HUES64 (cell line): Measurements from ENCODE around the gene ARF1.

Experiments
- H3K27ac ChIP-seq: 2 replicates; pipeline ENCODE4 v1.7.0; 2013; ENCODE audit warnings: low read depth, low read length, inconsistent platforms
- H3K27me3 ChIP-seq: 2 replicates; pipeline ENCODE4 v1.6.1; 2013; ENCODE audit warnings: mild to moderate bottlenecking, low read length; ENCODE audit not compliant: insufficient read depth
- H3K36me3 ChIP-seq: 2 replicates; pipeline ENCODE4 v1.6.1; 2013; ENCODE audit warnings: mild to moderate bottlenecking, low read length; ENCODE audit not compliant: insufficient read depth
- H3K4me1 ChIP-seq: 2 replicates; pipeline ENCODE4 v1.6.1; 2013; ENCODE audit warnings: mild to moderate bottlenecking, low read length, moderate library complexity; ENCODE audit not compliant: insufficient read depth
- H3K4me3 ChIP-seq: 2 replicates; pipeline ENCODE4 v1.5.1; 2013; ENCODE audit warnings: mild to moderate bottlenecking, low read length, moderate library complexity
- H3K9ac ChIP-seq: 2 replicates; pipeline ENCODE4 v1.6.1; 2013; ENCODE audit warnings: mild to moderate bottlenecking, low read depth, low read length
- H3K9me3 ChIP-seq: 2 replicates; pipeline ENCODE4 v1.6.1; 2013; ENCODE audit warnings: low read depth, low read length; ENCODE audit not compliant: insufficient read depth
- WGBS: fragments of 150-250, 120-280 bp; methylation state at CpG from one replicate; pipeline ENCODE4 v1.1.7; 2013; ENCODE audit warnings: missing lambda C conversion rate; 5-methylcytosine and 5-hydroxymethylcytosine counted together

ARF1 gene

GRCh38 chr1:228141226-228142044 is 58.9 kb downstream of the ARF1 start:
- no peak overlapping the region for H3K27ac ChIP-seq
- no peaks in the 10 kb centered on the region for H3K9me3 ChIP-seq
- H3K9ac ChIP-seq = peak overlapping the region; percentile 92
- H3K27me3 ChIP-seq = peaks cover 22% of the 10 kb centered on the region
- peak overlapping the region; percentile 100 for H3K4me3 ChIP-seq
- WGBS = 83% methylated on average over 27 of the region's 27 CpGs
- 0 out of 2 replicates have a peak, but pooled peaks cover 2% of the 10 kb centered on the region for H3K36me3 ChIP-seq
- H3K4me1 ChIP-seq = no peaks in the 10 kb centered on the region

- H3K27ac ChIP-seq = no peak overlapping the region
- no peaks in the 10 kb centered on the region for H3K4me1 ChIP-seq
- 0 out of 2 replicates have a peak, but pooled peaks cover 4% of the 10 kb centered on the region for H3K36me3 ChIP-seq
- 94% methylated on average over 16 of the region's 16 CpGs for WGBS
- no peak overlapping the region for H3K9ac ChIP-seq
- no peaks in the 10 kb centered on the region for H3K9me3 ChIP-seq
- no peak overlapping the region for H3K4me3 ChIP-seq
- peaks cover 14% of the 10 kb centered on the region for H3K27me3 ChIP-seq
Measured at GRCh38 chr1:228142155-228142691, 59.7 kb downstream of the ARF1 start.

GRCh38 chr1:228142701-228143136 is 60.2 kb downstream of the ARF1 start:
- WGBS = 95% methylated on average over 11 of the region's 11 CpGs
- Histone ChIP-seq H3K9ac (no peak overlapping the region), H3K27ac (no peak overlapping the region), H3K27me3 (peaks cover 9% of the 10 kb centered on the region; the same call in 1 of the 2 replicates), H3K36me3 (0 out of 2 replicates have a peak, but pooled peaks cover 4% of the 10 kb centered on the region), H3K9me3 (no peaks in the 10 kb centered on the region), H3K4me1 (no peaks in the 10 kb centered on the region), H3K4me3 (no peak overlapping the region)

- peaks cover under 1% of the 10 kb centered on the region; the same call in 1 of the 2 replicates for H3K27me3 ChIP-seq
- 0 out of 2 replicates have a peak, but pooled peaks cover 4% of the 10 kb centered on the region for H3K36me3 ChIP-seq
- H3K4me3 ChIP-seq = no peak overlapping the region
- H3K4me1 ChIP-seq = no peaks in the 10 kb centered on the region
- no peak overlapping the region for H3K27ac ChIP-seq
- WGBS = 93% methylated on average over 12 of the region's 12 CpGs
- H3K9me3 ChIP-seq = no peaks in the 10 kb centered on the region
- no peak overlapping the region for H3K9ac ChIP-seq
Measured at GRCh38 chr1:228143480-228144192, 61.1 kb downstream of the ARF1 start.

GRCh38 chr1:228144193-228144992 is 61.9 kb downstream of the ARF1 start:
- H3K9me3 ChIP-seq = no peaks in the 10 kb centered on the region
- no peak overlapping the region for H3K27ac ChIP-seq
- H3K9ac ChIP-seq = no peak overlapping the region
- H3K36me3 ChIP-seq = 0 out of 2 replicates have a peak, but pooled peaks cover 4% of the 10 kb centered on the region
- 89% methylated on average over 16 of the region's 16 CpGs for WGBS
- H3K27me3 ChIP-seq = no peaks in the 10 kb centered on the region
- no peak overlapping the region for H3K4me3 ChIP-seq
- 0 out of 2 replicates have a peak, but pooled peaks cover 5% of the 10 kb centered on the region for H3K4me1 ChIP-seq

GRCh38 chr1:228144993-228145343 is 62.5 kb downstream of the ARF1 start:
- Histone ChIP-seq H3K27ac (no peak overlapping the region), H3K4me1 (0 out of 2 replicates have a peak, but pooled peaks cover 5% of the 10 kb centered on the region), H3K27me3 (no peaks in the 10 kb centered on the region), H3K36me3 (0 out of 2 replicates have a peak, but pooled peaks cover 4% of the 10 kb centered on the region), H3K9me3 (no peaks in the 10 kb centered on the region), H3K9ac (no peak overlapping the region), H3K4me3 (no peak overlapping the region)
- WGBS = 89% methylated on average over 8 of the region's 8 CpGs

- H3K4me3 ChIP-seq = no peak overlapping the region
- no peaks in the 10 kb centered on the region for H3K9me3 ChIP-seq
- WGBS = 96% methylated on average over 31 of the region's 31 CpGs
- 0 out of 2 replicates have a peak, but pooled peaks cover 5% of the 10 kb centered on the region for H3K4me1 ChIP-seq
- no peak overlapping the region for H3K9ac ChIP-seq
- 0 out of 2 replicates have a peak, but pooled peaks cover 4% of the 10 kb centered on the region for H3K36me3 ChIP-seq
- H3K27me3 ChIP-seq = no peaks in the 10 kb centered on the region
- no peak overlapping the region for H3K27ac ChIP-seq
Measured at GRCh38 chr1:228145463-228146416, 63.2 kb downstream of the ARF1 start.

- Histone ChIP-seq H3K9me3 (no peaks in the 10 kb centered on the region), H3K9ac (no peak overlapping the region), H3K36me3 (0 out of 2 replicates have a peak, but pooled peaks cover 4% of the 10 kb centered on the region), H3K4me1 (0 out of 2 replicates have a peak, but pooled peaks cover 5% of the 10 kb centered on the region), H3K4me3 (no peak overlapping the region), H3K27me3 (no peaks in the 10 kb centered on the region), H3K27ac (no peak overlapping the region)
- 95% methylated on average over 18 of the region's 18 CpGs for WGBS
Measured at GRCh38 chr1:228146417-228147150, 64.1 kb downstream of the ARF1 start.

GRCh38 chr1:228147151-228147693 is 64.7 kb downstream of the ARF1 start:
- H3K4me3 ChIP-seq = no peak overlapping the region
- no peak overlapping the region for H3K27ac ChIP-seq
- 96% methylated on average over 20 of the region's 20 CpGs for whole genome bisulfite sequencing

More at GRCh38 chr1:228147151-228147693, 64.7 kb downstream of the ARF1 start:
- Histone ChIP-seq H3K9me3 (no peaks in the 10 kb centered on the region), H3K36me3 (0 out of 2 replicates have a peak, but pooled peaks cover 4% of the 10 kb centered on the region), H3K9ac (no peak overlapping the region), H3K27me3 (no peaks in the 10 kb centered on the region), H3K4me1 (0 out of 2 replicates have a peak, but pooled peaks cover 5% of the 10 kb centered on the region)
